ENCODE measurements around the gene FLYWCH2.

GRCh38 chr16:2833776-2834175, 49.2 kb upstream of the FLYWCH2 start:
- TF ChIP-seq GATA2 (IDR thresholded peaks at IDR 0.05; ENCODE audit: low read depth, low read length) (no peak), GATA3 (IDR thresholded peaks at IDR 0.05; ENCODE audit: low read depth, low read length) (no peak)
